Natural killer cell (primary cell): Measurements from ENCODE around the gene COPG2. TPM values are rescaled to one million over a fixed set of nuclear protein-coding genes. Genes with fewer than 3 reads are reported as not detected.

Source experiments
- ATAC-seq, 3 donors: fragments of 150-1000 bp in 2 of 3; fragments of 200-7000 bp in 1 of 3; cut with Tn5 transposase; 1 replicate in 1 of 3; 2 replicates in 2 of 3; pipeline ENCODE4 v1.10.0; 2021; ENCODE audit warnings: mild to moderate bottlenecking in 2 of 3, moderate library complexity in 2 of 3
- DNase-seq, 2 donors: peaks; one replicate each; pipeline versions ENCODE4 v3.0.0 to v3.0.0-alpha.2; 2013 to 2021; ENCODE audit warnings: mixed read lengths in 1 of 2
- H3K27ac ChIP-seq: one replicate; pipeline ENCODE4 v1.5.1; 2013; ENCODE audit warnings: mild to moderate bottlenecking, low read length
- H3K27me3 ChIP-seq: one replicate; pipeline ENCODE4 v1.6.1; 2013; ENCODE audit warnings: low read length; ENCODE audit not compliant: control insufficient read depth, insufficient read depth
- H3K36me3 ChIP-seq: one replicate; pipeline ENCODE4 v1.6.1; 2013; ENCODE audit warnings: low read length; ENCODE audit not compliant: control insufficient read depth, insufficient read depth
- H3K4me1 ChIP-seq: one replicate; pipeline ENCODE4 v1.6.1; 2013; ENCODE audit warnings: low read length; ENCODE audit not compliant: control insufficient read depth, insufficient read depth
- H3K4me3 ChIP-seq: one replicate; pipeline ENCODE4 v1.5.1; 2013; ENCODE audit warnings: low read length
- H3K9me3 ChIP-seq: one replicate; pipeline ENCODE4 v1.6.1; 2013; ENCODE audit warnings: low read length; ENCODE audit not compliant: control insufficient read depth, insufficient read depth
- H3K27ac Mint-ChIP-seq, 2 donors: one replicate each; pipeline ENCODE4 v1.8.0; 2022; ENCODE audit warnings: mild to moderate bottlenecking in 2 of 2, mixed read lengths in 2 of 2, moderate library complexity in 1 of 2
- H3K27me3 Mint-ChIP-seq, 2 donors: one replicate each; pipeline ENCODE4 v1.8.0; 2022; ENCODE audit warnings: low read depth in 2 of 2, mixed read lengths in 2 of 2
- H3K36me3 Mint-ChIP-seq: one replicate; pipeline ENCODE4 v1.8.0; 2022; ENCODE audit warnings: mixed read lengths
- H3K4me1 Mint-ChIP-seq, 2 donors: one replicate each; pipeline ENCODE4 v1.8.0; 2022; ENCODE audit warnings: mixed read lengths in 2 of 2
- H3K4me3 Mint-ChIP-seq: one replicate; pipeline ENCODE4 v1.8.0; 2022; ENCODE audit warnings: mild to moderate bottlenecking, moderate library complexity, mixed read lengths
- H3K9me3 Mint-ChIP-seq, 2 donors: one replicate each; pipeline ENCODE4 v1.8.0; 2022; ENCODE audit warnings: mixed read lengths in 2 of 2
- CTCF ChIP-seq: fragments of 200-600 bp; IDR thresholded peaks from one replicate; pipeline ENCODE4 v1.8.0; 2022; ENCODE audit warnings: antibody characterized with exemption
- WGBS: methylation state at CpG from one replicate; pipeline ENCODE4 v1.1.7; 2013; ENCODE audit warnings: missing lambda C conversion rate; ENCODE audit not compliant: insufficient coverage; 5-methylcytosine and 5-hydroxymethylcytosine counted together
- intact Hi-C: fragments of 100-400 bp; cut with micrococcal nuclease; formaldehyde crosslinking; loops from one replicate; pipeline ENCODE4 v1.14.2; 2022
- total RNA-seq, 4 donors: library from RNA; stranded (reverse); fragments of 120-200 nt in 1 of 4; gene quantifications; one replicate each; pipeline versions ENCODE4 v1.2.3 to v1.2.4, GENCODE V29; 2013 to 2022

Gene COPG2
- total RNA-seq, 3 donors from 2014 or later (not counting 1 experiment from before 2014, with no cell fraction given): 6.6 to 9.1 (median 8.9) TPM

GRCh38 chr7:130641040-130641439 lies 27.5 kb downstream of the COPG2 start:
- H3K4me3 Mint-ChIP-seq: no peak overlapping the region
- Histone ChIP-seq H3K27me3 (no peaks in the 10 kb centered on the region), H3K4me3 (no peak overlapping the region), H3K27ac (no peak overlapping the region), H3K36me3 (no peaks in the 10 kb centered on the region), H3K9me3 (peaks cover 3% of the 10 kb centered on the region), H3K4me1 (no peaks in the 10 kb centered on the region)
- H3K36me3 Mint-ChIP-seq: peaks cover 23% of the 10 kb centered on the region
- no peak for DNase-seq
- no peak for TF ChIP-seq CTCF
- no peak overlapping the region for H3K27ac Mint-ChIP-seq
- H3K4me1 Mint-ChIP-seq: no peaks in the 10 kb centered on the region
- WGBS: no CpG with 5 or more reads among the region's 1 CpG
- no peaks in the 10 kb centered on the region for H3K27me3 Mint-ChIP-seq
- intact Hi-C loops: no loop called here
- ATAC-seq: no peak
- H3K9me3 Mint-ChIP-seq: peaks cover 4 to 10% of the 10 kb centered on the region in 2 donors

GRCh38 chr7:130639388-130639787 lies 29.2 kb downstream of the COPG2 start:
- peaks cover 38% of the 10 kb centered on the region for H3K36me3 Mint-ChIP-seq
- no peaks in the 10 kb centered on the region for H3K27me3 Mint-ChIP-seq
- Histone ChIP-seq H3K4me1 (no peaks in the 10 kb centered on the region), H3K27me3 (no peaks in the 10 kb centered on the region), H3K4me3 (no peak overlapping the region), H3K27ac (no peak overlapping the region), H3K9me3 (peaks cover 3% of the 10 kb centered on the region), H3K36me3 (no peaks in the 10 kb centered on the region)
- no peak for ATAC-seq
- no peak for TF ChIP-seq CTCF
- no peak overlapping the region for H3K27ac Mint-ChIP-seq
- no peaks in the 10 kb centered on the region for H3K4me1 Mint-ChIP-seq
- intact Hi-C loops: no loop called here
- H3K4me3 Mint-ChIP-seq: no peak overlapping the region
- no peak for DNase-seq
- WGBS: 100% methylated on average over 1 of the region's 1 CpG
- peaks cover 10 to 14% of the 10 kb centered on the region in 2 donors for H3K9me3 Mint-ChIP-seq

- Histone ChIP-seq H3K4me3 (no peak overlapping the region), H3K4me1 (no peaks in the 10 kb centered on the region), H3K36me3 (no peaks in the 10 kb centered on the region), H3K9me3 (peaks cover 6% of the 10 kb centered on the region), H3K27ac (no peak overlapping the region), H3K27me3 (no peaks in the 10 kb centered on the region)
- no peak overlapping the region for H3K4me3 Mint-ChIP-seq
- peaks cover 47% of the 10 kb centered on the region for H3K36me3 Mint-ChIP-seq
- peaks cover 15 to 23% of the 10 kb centered on the region in 2 donors for H3K9me3 Mint-ChIP-seq
- H3K4me1 Mint-ChIP-seq: no peaks in the 10 kb centered on the region
- no peak for DNase-seq
- TF ChIP-seq CTCF: no peak
- H3K27ac Mint-ChIP-seq: no peak overlapping the region
- intact Hi-C loops: no loop called here
- no peaks in the 10 kb centered on the region for H3K27me3 Mint-ChIP-seq
- no peak for ATAC-seq
Measured at GRCh38 chr7:130632111-130632510, 36.4 kb downstream of the COPG2 start.

- H3K4me1 Mint-ChIP-seq: no peaks in the 10 kb centered on the region
- WGBS: 100% methylated on average over 1 of the region's 1 CpG
- no peak for DNase-seq
- no peaks in the 10 kb centered on the region for H3K36me3 ChIP-seq
- H3K27ac Mint-ChIP-seq: no peak overlapping the region
- H3K4me3 Mint-ChIP-seq: no peak overlapping the region
- H3K27me3 Mint-ChIP-seq: no peaks in the 10 kb centered on the region
- H3K36me3 Mint-ChIP-seq: peaks cover 33% of the 10 kb centered on the region
- intact Hi-C loops: no loop called here
- no peak overlapping the region for H3K27ac ChIP-seq
- no peaks in the 10 kb centered on the region for H3K27me3 ChIP-seq
- peaks cover 5 to 20% of the 10 kb centered on the region in 2 donors for H3K9me3 Mint-ChIP-seq
- no peaks in the 10 kb centered on the region for H3K4me1 ChIP-seq
- no peak for ATAC-seq
- H3K9me3 ChIP-seq: peaks cover 6% of the 10 kb centered on the region
- no peak for TF ChIP-seq CTCF
- H3K4me3 ChIP-seq: no peak overlapping the region
Measured at GRCh38 chr7:130628901-130629300, 39.6 kb downstream of the COPG2 start.
